Measurements from ENCODE around the gene RECK. TPM values are rescaled to one million over a fixed set of nuclear protein-coding genes. Genes with fewer than 3 reads are reported as not detected.

The RECK gene
- total and polyA plus RNA-seq, 2 experiments from 2014 or later: 8.1 to 11.6 TPM

GRCh38 chr9:36137392-36138004, 100.8 kb downstream of the RECK start:
- Histone ChIP-seq H3K4me3 (peak overlapping the region; percentile 77), H3K4me2 (peak overlapping the region; percentile 99), H3K79me2 (replicated peaks; ENCODE audit: insufficient read depth) (no peaks in the 10 kb centered on the region), H3F3A (replicated peaks; ENCODE audit: low read depth) (peaks cover 7% of the 10 kb centered on the region; the same call in 1 of the 2 replicates), H3K4me1 (ENCODE audit: insufficient read depth) (peaks cover 24% of the 10 kb centered on the region), H3K27me3 (ENCODE audit: insufficient read depth) (peaks cover 75% of the 10 kb centered on the region), H4K20me1 (replicated peaks; ENCODE audit: insufficient read depth) (peaks cover 6% of the 10 kb centered on the region), H3K9me2 (ENCODE audit: insufficient read depth) (no peaks in the 10 kb centered on the region), H3K36me3 (ENCODE audit: insufficient read depth) (no peaks in the 10 kb centered on the region), H2AFZ (peak overlapping the region; percentile 95), H3K27ac (ENCODE audit: low read depth) (no peak overlapping the region)
- H3K36me3 Mint-ChIP-seq (ENCODE audit: low read depth): no peaks in the 10 kb centered on the region
- DNase-seq (ENCODE audit: low spot score): no peak
- no peaks in the 10 kb centered on the region; the same call in 2 of the 3 replicates for H3K9me3 Mint-ChIP-seq
- TF ChIP-seq EZH2phosphoT487 (IDR thresholded peaks at IDR 0.05; ENCODE audit: unreplicated experiment) (no peak), STAT1 (IDR thresholded peaks at IDR 0.05; ENCODE audit: unreplicated experiment) (no peak), JUNB (IDR thresholded peaks at IDR 0.05; ENCODE audit: unreplicated experiment) (no peak), ETS1 (IDR thresholded peaks at IDR 0.05) (no peak), NANOG (IDR thresholded peaks at IDR 0.05; ENCODE audit: borderline replicate concordance) (no peak), REST (IDR thresholded peaks at IDR 0.05; ENCODE audit: unreplicated experiment) (no peak)
- peak; percentile 4 for ATAC-seq
- H3K27ac Mint-ChIP-seq: no peak overlapping the region; the same call in 1 of the 2 replicates
- peaks cover 59% of the 10 kb centered on the region for H3K27me3 Mint-ChIP-seq (ENCODE audit: insufficient read depth, low read depth, poor library complexity)
- H3K4me3 Mint-ChIP-seq: peak overlapping the region; percentile 81
- peaks cover 30% of the 10 kb centered on the region for H3K4me1 Mint-ChIP-seq

- H3K4me1 Mint-ChIP-seq: peaks cover 27% of the 10 kb centered on the region
- Histone ChIP-seq H3K4me3 (no peak overlapping the region), H4K20me1 (replicated peaks; ENCODE audit: insufficient read depth) (peaks cover 6% of the 10 kb centered on the region; the same call in 1 of the 2 replicates), H3K4me2 (no peak overlapping the region), H3K4me1 (ENCODE audit: insufficient read depth) (peaks cover 22% of the 10 kb centered on the region), H3K9me2 (ENCODE audit: insufficient read depth) (no peaks in the 10 kb centered on the region), H2AFZ (no peak overlapping the region), H3K79me2 (replicated peaks; ENCODE audit: insufficient read depth) (no peaks in the 10 kb centered on the region), H3F3A (replicated peaks; ENCODE audit: low read depth) (peaks cover 7% of the 10 kb centered on the region; the same call in 1 of the 2 replicates), H3K36me3 (ENCODE audit: insufficient read depth) (no peaks in the 10 kb centered on the region), H3K27me3 (ENCODE audit: insufficient read depth) (peaks cover 65% of the 10 kb centered on the region), H3K27ac (ENCODE audit: low read depth) (no peak overlapping the region)
- H3K36me3 Mint-ChIP-seq (ENCODE audit: low read depth): no peaks in the 10 kb centered on the region
- no peak overlapping the region for H3K4me3 Mint-ChIP-seq
- DNase-seq (ENCODE audit: low spot score) (no peak), ATAC-seq (no peak)
- H3K27ac Mint-ChIP-seq: no peak overlapping the region
- TF ChIP-seq CTCF (conservative IDR thresholded peaks at IDR 0.05; ENCODE audit: low read depth in 2 of 2): no peak
- TF ChIP-seq JUNB (IDR thresholded peaks at IDR 0.05; ENCODE audit: unreplicated experiment): no peak
- peaks cover 52% of the 10 kb centered on the region for H3K27me3 Mint-ChIP-seq (ENCODE audit: insufficient read depth, low read depth, poor library complexity)
- no peaks in the 10 kb centered on the region; the same call in 2 of the 3 replicates for H3K9me3 Mint-ChIP-seq
These were observed 101.8 kb downstream of the RECK start for GRCh38 chr9:36138496-36138895.
